Peyer's patch (tissue), 4 donors: ENCODE results near the gene CACNA1G. TPM values are rescaled to one million over a fixed set of nuclear protein-coding genes. Genes with fewer than 3 reads are reported as not detected.

ENCODE experiments used
- DNase-seq, 3 donors: peaks; one replicate each; pipeline ENCODE4 v3.0.0-alpha.2; 2017 to 2019
- H3K27ac ChIP-seq, 4 donors: fragments of 200-600 bp; sonication (generic); one replicate each; pipeline ENCODE4 v1.5.1; 2016 to 2019
- H3K27me3 ChIP-seq, 2 donors: fragments of 200-600 bp; sonication (generic); one replicate each; pipeline ENCODE4 v1.5.1; 2019
- H3K36me3 ChIP-seq, 3 donors: fragments of 200-600 bp; sonication (generic); one replicate each; pipeline ENCODE4 v1.5.1; 2016 to 2019
- H3K4me1 ChIP-seq, 4 donors: fragments of 200-600 bp; sonication (generic); one replicate each; pipeline ENCODE4 v1.5.1; 2016 to 2019
- H3K4me3 ChIP-seq, 4 donors: fragments of 200-600 bp; sonication (generic); 1 replicate in 3 of 4; 2 replicates in 1 of 4; pipeline ENCODE4 v1.5.1; 2016 to 2019; ENCODE audit warnings: mild to moderate bottlenecking in 1 of 4
- H3K9me3 ChIP-seq, 4 donors: fragments of 200-600 bp; sonication (generic); one replicate each; pipeline ENCODE4 v1.5.1; 2016 to 2019; ENCODE audit warnings: mild to moderate bottlenecking in 1 of 4
- POLR2A ChIP-seq, 2 donors: fragments of 450-650 bp; IDR thresholded peaks; one replicate each; pipeline ENCODE4 v1.5.1; 2017; ENCODE audit warnings: antibody characterized with exemption in 2 of 2, mild to moderate bottlenecking in 2 of 2, moderate library complexity in 2 of 2
- total RNA-seq, 4 donors: library from RNA; depleted of rRNA; stranded (reverse); fragments of >200 nt; gene quantifications; one replicate each; pipeline ENCODE4 v1.1.0, GENCODE V29; 2016
- TF ChIP-seq, protein P1 (sequence below), 6 experiments: fragments of 450-650 bp in 4 of 6; fragments of 200-600 bp in 2 of 6; sonication (generic) in 1 of 6; IDR thresholded peaks; one replicate each; pipeline ENCODE4 v1.5.1; 2017 to 2019; ENCODE audit warnings: antibody characterized with exemption in 6 of 6, mild to moderate bottlenecking in 3 of 6, moderate library complexity in 1 of 6

CACNA1G gene
- total RNA-seq, 4 donors from 2014 or later, result not detected

DNA sequence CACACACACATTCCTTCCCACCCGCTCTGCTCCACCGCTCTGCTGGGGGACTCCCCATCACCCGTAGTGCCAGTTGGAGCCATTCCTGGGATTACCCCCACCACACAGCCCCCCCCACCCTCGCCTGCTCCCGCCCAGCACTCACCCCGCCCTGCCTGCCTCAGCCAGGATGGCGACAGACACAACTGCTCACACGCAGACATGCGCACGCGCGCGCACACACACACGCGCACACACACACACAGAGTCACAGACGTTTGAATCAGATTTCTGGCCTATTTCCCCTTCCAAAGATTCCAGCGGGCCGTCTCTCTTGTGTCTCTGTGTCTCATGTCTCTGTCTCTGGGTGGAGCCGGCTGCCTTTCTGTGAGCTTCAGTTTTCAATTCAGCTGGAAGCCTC is 4.4 kb downstream of the CACNA1G start:
- Histone ChIP-seq H3K9me3 (no peaks in the 10 kb centered on the region), H3K27me3 (peaks cover 0 to 26% of the 10 kb centered on the region in 2 donors), H3K4me3 (no peak overlapping the region), H3K36me3 (no peaks in the 10 kb centered on the region), H3K4me1 (peaks cover 0 to 29% (median 19%) of the 10 kb centered on the region in 4 donors), H3K27ac (no peak overlapping the region)
- peak in 1 of 3 donors; percentile 65 for DNase-seq
- no peak for TF ChIP-seq POLR2A (IDR thresholded peaks at IDR 0.05)
- TF ChIP-seq, protein P1, sequence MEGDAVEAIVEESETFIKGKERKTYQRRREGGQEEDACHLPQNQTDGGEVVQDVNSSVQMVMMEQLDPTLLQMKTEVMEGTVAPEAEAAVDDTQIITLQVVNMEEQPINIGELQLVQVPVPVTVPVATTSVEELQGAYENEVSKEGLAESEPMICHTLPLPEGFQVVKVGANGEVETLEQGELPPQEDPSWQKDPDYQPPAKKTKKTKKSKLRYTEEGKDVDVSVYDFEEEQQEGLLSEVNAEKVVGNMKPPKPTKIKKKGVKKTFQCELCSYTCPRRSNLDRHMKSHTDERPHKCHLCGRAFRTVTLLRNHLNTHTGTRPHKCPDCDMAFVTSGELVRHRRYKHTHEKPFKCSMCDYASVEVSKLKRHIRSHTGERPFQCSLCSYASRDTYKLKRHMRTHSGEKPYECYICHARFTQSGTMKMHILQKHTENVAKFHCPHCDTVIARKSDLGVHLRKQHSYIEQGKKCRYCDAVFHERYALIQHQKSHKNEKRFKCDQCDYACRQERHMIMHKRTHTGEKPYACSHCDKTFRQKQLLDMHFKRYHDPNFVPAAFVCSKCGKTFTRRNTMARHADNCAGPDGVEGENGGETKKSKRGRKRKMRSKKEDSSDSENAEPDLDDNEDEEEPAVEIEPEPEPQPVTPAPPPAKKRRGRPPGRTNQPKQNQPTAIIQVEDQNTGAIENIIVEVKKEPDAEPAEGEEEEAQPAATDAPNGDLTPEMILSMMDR (IDR thresholded peaks at IDR 0.05), result no peak

DNA sequence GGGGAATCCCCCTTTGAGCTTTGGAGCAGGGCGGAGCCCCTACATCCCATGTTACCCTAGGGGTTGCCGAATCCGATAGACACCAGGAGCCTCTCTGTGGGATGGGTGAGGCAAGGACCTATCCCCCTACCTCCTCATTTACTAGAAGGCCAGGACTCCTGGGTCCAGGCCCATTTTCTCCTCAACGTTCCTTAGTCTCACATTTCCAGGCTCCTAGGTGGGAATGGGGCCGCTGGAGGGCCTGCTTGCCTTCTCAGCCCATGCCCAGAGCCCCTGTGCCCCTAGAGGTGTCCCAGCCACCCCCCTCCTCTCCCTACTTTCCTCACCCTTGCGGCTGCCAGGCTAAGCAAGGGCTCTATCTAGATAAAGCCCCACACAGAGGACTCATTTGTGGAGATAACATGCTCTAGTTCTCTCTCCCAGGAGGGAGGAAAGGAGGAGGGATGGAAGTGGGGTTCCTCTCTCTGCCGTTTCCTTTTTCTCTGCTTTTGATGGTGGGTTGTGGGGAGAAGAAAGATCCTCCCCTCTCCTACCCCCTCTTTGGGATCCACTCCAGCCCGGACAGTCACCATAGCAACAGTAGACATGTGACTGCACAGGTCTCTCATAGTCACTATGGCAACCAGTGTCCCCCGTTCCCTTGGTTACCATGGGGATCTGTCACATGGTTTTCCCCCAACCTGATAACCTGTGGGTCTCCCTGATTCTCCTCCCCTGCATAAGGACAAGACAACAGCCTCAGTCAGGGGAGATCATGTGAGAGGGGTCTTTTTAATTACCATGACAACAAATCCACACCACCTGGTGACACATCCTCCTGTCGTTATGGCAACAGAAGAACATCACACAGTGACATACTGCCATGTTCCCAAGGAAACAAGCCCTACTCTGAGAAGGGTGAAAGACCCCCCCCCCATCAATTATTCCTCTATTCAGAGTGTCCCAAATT is 5.2 kb downstream of the CACNA1G start:
- Histone ChIP-seq H3K4me1 (peaks cover 0 to 22% (median 13%) of the 10 kb centered on the region in 4 donors), H3K27ac (no peak overlapping the region), H3K4me3 (no peak overlapping the region), H3K36me3 (no peaks in the 10 kb centered on the region), H3K27me3 (peaks cover 0 to 23% of the 10 kb centered on the region in 2 donors), H3K9me3 (no peaks in the 10 kb centered on the region)
- TF ChIP-seq POLR2A (IDR thresholded peaks at IDR 0.05), result no peak
- TF ChIP-seq, protein P1 (IDR thresholded peaks at IDR 0.05), result no peak
- DNase-seq, result no peak

DNA sequence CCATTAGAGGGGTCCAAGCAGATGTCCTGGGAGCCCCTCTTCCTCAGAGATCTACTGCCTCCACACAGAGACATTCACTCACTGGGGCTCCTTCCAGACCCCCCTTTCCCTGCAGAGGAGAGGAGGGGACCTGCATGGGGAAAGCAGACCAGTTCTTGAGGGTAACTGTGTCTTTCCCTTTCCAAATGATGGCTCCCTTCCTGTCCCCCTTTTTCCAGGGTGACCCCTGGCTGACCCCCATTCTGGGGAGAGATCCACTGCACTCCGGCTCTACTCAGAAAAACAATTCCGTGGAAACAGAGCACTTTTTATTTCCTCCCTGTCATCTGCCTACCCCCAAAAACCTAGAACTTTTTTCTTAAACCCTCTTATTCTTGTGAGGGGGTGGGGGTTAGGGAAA is 6.4 kb downstream of the CACNA1G start:
- Histone ChIP-seq H3K36me3 (no peaks in the 10 kb centered on the region), H3K4me3 (no peak overlapping the region), H3K27ac (no peak overlapping the region), H3K27me3 (peaks cover 0 to 11% of the 10 kb centered on the region in 2 donors), H3K9me3 (no peaks in the 10 kb centered on the region), H3K4me1 (peaks cover 0 to 10% (median 2%) of the 10 kb centered on the region in 4 donors)
- TF ChIP-seq POLR2A (IDR thresholded peaks at IDR 0.05), result no peak
- TF ChIP-seq, protein P1 (IDR thresholded peaks at IDR 0.05), result no peak
- no peak for DNase-seq

DNA sequence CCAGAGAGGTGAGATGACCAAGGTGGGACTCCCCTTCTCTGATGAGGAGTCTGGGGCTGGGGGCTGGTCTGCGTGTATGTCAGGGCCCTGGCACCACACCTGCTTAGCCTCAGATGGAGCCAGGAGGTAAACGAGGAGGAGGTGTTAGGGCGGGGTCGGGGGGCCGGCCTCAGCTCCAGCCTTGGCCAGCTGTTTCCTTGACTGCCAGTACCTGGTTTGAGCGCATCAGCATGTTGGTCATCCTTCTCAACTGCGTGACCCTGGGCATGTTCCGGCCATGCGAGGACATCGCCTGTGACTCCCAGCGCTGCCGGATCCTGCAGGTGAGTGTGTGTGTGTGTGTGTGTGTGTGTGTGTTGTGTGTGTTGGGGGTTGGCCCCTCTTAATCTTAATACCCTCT is 8.1 kb downstream of the CACNA1G start:
- Histone ChIP-seq H3K4me1 (peaks cover 0 to 6% (median 0%) of the 10 kb centered on the region in 4 donors), H3K36me3 (no peaks in the 10 kb centered on the region)

DNA sequence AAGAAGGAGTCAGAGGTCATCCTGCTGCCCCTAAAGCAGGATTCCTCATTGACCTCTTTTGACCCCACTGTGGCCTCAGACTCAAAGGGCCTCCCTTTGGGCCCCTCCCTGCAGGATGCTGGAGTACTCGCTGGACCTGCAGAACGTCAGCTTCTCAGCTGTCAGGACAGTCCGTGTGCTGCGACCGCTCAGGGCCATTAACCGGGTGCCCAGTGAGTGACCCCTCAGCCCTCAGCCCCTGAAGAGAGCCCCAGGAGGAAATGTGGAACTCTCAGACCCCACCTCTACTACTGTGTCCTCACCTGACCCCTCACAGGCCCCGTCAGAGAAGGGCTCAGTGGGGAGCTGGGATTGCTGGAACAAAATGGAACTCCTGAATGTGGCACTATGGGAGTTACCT is 9.1 kb downstream of the CACNA1G start:
- no peaks in the 10 kb centered on the region for H3K9me3 ChIP-seq
- DNase-seq, result no peak
- no peaks in the 10 kb centered on the region for H3K27me3 ChIP-seq
- H3K27ac ChIP-seq, result no peak overlapping the region
- no peak for TF ChIP-seq POLR2A (IDR thresholded peaks at IDR 0.05)
- no peaks in the 10 kb centered on the region for H3K36me3 ChIP-seq
- H3K4me1 ChIP-seq, result peaks cover 0 to 6% (median 0%) of the 10 kb centered on the region in 4 donors
- no peak overlapping the region for H3K4me3 ChIP-seq

More for the DNA sequence above, 8.1 kb downstream of the CACNA1G start:
- Histone ChIP-seq H3K9me3 (no peaks in the 10 kb centered on the region), H3K27ac (no peak overlapping the region), H3K4me3 (no peak overlapping the region), H3K27me3 (no peaks in the 10 kb centered on the region)
- no peak for DNase-seq
- no peak for TF ChIP-seq POLR2A (IDR thresholded peaks at IDR 0.05)
- TF ChIP-seq, protein P1 (IDR thresholded peaks at IDR 0.05), result no peak

DNA sequence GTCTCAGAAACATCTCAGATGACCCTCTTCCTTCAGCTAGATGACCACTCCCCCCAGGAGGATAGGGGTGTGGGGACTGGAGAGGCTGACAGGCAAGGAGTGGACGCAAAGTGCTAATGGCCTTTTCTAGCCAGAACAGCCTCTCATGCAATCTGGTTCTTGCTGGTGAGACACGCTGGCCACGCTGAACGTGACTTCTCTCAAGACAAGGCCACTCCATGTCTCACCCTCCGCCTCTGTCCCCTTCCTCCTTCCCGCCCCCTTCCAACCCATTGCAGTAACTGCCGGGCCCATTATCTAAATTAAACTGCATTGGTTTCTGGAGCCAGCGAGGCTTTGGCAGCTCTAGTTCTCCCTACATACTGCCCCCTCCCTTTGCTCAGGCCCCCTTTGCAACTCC is 9.5 kb downstream of the CACNA1G start:
- no peaks in the 10 kb centered on the region for H3K27me3 ChIP-seq
- TF ChIP-seq POLR2A (IDR thresholded peaks at IDR 0.05), result no peak
- TF ChIP-seq, protein P1 (IDR thresholded peaks at IDR 0.05), result no peak
- no peak overlapping the region for H3K4me3 ChIP-seq
- H3K9me3 ChIP-seq, result no peaks in the 10 kb centered on the region
- no peak for DNase-seq
- H3K36me3 ChIP-seq, result no peaks in the 10 kb centered on the region
- H3K27ac ChIP-seq, result no peak overlapping the region
- H3K4me1 ChIP-seq, result peaks cover 0 to 6% (median 0%) of the 10 kb centered on the region in 4 donors
